Measurements from ENCODE around the gene DELE1. TPM values are rescaled to one million over a fixed set of nuclear protein-coding genes. Genes with fewer than 3 reads are reported as not detected.
A peak's percentile ranks its signal among the peaks of the same experiment; 100 is the strongest.

DELE1 gene
- polyA plus RNA-seq, 1 experiment, result 54.7 TPM

- H3K27ac ChIP-seq (ENCODE audit: low read depth, low read length), result no peak overlapping the region
- no peak for TF ChIP-seq CTCF (IDR thresholded peaks at IDR 0.05; ENCODE audit: low read depth, low read length)
- no peak overlapping the region for H3K4me3 ChIP-seq (ENCODE audit: low read depth, low read length)
- no peak for DNase-seq (ENCODE audit: low read depth, low spot score)
- ChIA-PET POLR2A (no interaction called here), CTCF (interaction anchor here (0.6 to 8.6 kb wide), 3 partner anchors 174 to 1598 kb away, joined by 4 to 169 read pairs (median 130); no protein-coding TSS in a partner anchor)
- H3K9me3 ChIP-seq (ENCODE audit: control insufficient read depth, insufficient read depth, low read length), result no peaks in the 10 kb centered on the region; the same call in 1 of the 2 replicates
- H3K27me3 ChIP-seq (ENCODE audit: control insufficient read depth, insufficient read depth, low read length), result peaks cover 68% of the 10 kb centered on the region
These were observed 47.7 kb upstream of the DELE1 start for GRCh38 chr5:141875795-141876627.

DNA sequence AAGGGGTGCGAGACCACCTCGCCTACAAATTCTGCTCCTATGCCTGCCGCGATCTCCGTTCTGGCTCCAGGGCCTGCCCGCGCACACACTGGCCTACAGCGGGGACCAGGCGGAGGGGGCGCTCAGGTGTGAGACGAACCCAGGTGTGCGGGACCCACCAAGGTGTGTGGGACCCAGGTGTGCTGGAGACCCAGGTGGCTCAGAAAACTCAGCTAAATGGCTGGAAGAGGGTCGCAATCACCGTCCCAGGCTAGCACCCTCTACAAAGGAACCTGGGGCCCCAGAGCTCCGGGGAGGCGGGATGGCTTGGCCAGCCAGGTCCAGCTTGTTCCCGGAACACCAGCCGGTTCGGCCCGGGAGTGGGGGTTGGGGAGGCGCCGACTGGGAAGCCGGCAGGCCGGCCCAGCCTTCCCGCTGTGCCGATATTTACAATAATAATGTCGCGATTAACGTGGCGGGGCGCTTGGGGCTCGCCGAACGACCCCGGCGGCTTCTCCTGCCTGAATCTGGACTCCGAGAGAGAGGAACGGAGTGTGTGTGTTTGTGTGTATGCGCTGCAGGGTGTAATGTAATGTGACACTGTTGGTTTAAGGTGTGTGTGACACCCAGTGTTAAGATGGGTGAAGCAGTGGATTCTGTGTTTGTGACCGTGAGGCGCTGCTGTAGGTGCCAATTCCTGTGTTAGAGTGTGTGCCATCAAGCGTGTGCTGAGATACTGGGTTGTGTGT is 46.9 kb upstream of the DELE1 start:
- POLR2A ChIA-PET, result no interaction called here
- Histone ChIP-seq H3K9me3 (ENCODE audit: control insufficient read depth, insufficient read depth, low read length) (no peaks in the 10 kb centered on the region; the same call in 1 of the 2 replicates), H3K27me3 (ENCODE audit: control insufficient read depth, insufficient read depth, low read length) (peaks cover 70% of the 10 kb centered on the region), H3K27ac (ENCODE audit: low read depth, low read length) (no peak overlapping the region), H3K4me3 (ENCODE audit: low read depth, low read length) (no peak overlapping the region)
- no peak for TF ChIP-seq CTCF (IDR thresholded peaks at IDR 0.05; ENCODE audit: low read depth, low read length)
- DNase-seq (ENCODE audit: low read depth, low spot score), result no peak
- CTCF ChIA-PET, result interaction anchor here (7.9 to 8.6 kb wide), 2 partner anchors 175 to 182 kb away, joined by 130 to 169 read pairs; no protein-coding TSS in a partner anchor

DNA sequence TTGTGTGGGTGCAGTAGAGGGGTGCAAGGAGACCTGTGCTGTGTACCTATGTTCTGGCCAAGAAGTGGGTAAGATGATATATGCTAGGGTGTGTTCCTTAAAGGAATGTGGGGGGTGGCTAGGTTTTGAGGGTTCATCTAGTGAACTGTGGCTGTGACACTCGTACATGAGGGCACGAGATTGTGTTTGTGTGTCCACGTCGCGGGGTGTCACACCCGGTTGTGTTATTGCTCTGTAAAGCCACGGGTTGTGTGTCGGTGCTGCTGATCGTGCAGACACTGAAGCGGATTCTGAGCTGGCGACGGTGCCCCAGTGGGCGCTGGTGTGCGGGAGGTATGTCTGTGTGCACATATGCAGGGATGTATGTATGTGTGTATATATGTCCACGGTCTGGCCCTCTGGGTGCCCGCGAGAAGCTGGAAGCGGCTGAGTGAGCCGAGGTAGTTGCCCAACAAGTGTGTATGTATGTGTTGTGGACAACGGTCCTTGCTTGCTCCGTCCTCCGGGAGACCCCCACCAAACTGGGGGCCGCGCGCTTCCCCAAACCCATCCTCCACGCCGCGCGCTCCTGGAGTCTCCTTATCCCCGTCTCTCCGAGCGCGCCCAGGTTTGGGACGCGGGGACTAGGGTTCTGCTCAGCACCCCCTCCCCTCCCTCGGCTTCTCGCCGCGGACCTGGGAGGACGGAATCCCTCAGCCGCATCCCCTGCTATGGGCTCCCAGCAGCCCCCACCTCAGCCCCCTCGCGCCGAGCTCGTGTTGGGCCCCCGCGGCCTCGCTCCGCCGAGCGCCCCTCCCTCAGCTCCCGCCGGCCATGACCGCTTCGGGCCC is 46.1 kb upstream of the DELE1 start:
- DNase-seq (ENCODE audit: low read depth, low spot score), result no peak
- peaks cover 71% of the 10 kb centered on the region for H3K27me3 ChIP-seq (ENCODE audit: control insufficient read depth, insufficient read depth, low read length)
- POLR2A ChIA-PET, result no interaction called here
- no peak for TF ChIP-seq CTCF (IDR thresholded peaks at IDR 0.05; ENCODE audit: low read depth, low read length)
- H3K9me3 ChIP-seq (ENCODE audit: control insufficient read depth, insufficient read depth, low read length), result no peaks in the 10 kb centered on the region; the same call in 1 of the 2 replicates
- H3K4me3 ChIP-seq (ENCODE audit: low read depth, low read length), result peak overlapping the region; percentile 48
- CTCF ChIA-PET, result interaction anchor here (0.7 to 8.6 kb wide), 14 partner anchors 13 to 284 kb away, joined by 3 to 169 read pairs (median 8); no protein-coding TSS in a partner anchor
- no peak overlapping the region for H3K27ac ChIP-seq (ENCODE audit: low read depth, low read length)

GRCh38 chr5:141878186-141878710 is 45.4 kb upstream of the DELE1 start, which contains the start of gene PCDH1:
Gene PCDH1, minus strand, starts transcription at chr5:141878410. Its CDS starts 148 bp downstream, at chr5:141878262.
- Histone ChIP-seq H3K27me3 (ENCODE audit: control insufficient read depth, insufficient read depth, low read length) (peaks cover 74% of the 10 kb centered on the region), H3K27ac (ENCODE audit: low read depth, low read length) (no peak within 1 kb of the TSS), H3K4me3 (ENCODE audit: low read depth, low read length) (peak within 1 kb of the TSS; percentile 48), H3K9me3 (ENCODE audit: control insufficient read depth, insufficient read depth, low read length) (no peaks in the 10 kb centered on the region; the same call in 1 of the 2 replicates)
- no peak for DNase-seq (ENCODE audit: low read depth, low spot score)
- TF ChIP-seq CTCF (IDR thresholded peaks at IDR 0.05; ENCODE audit: low read depth, low read length), result no peak
- CTCF ChIA-PET, result interaction anchor here (0.5 to 8.6 kb wide), 29 partner anchors 13 to 286 kb away, joined by 3 to 169 read pairs (median 5); no protein-coding TSS in a partner anchor
- POLR2A ChIA-PET, result interaction anchor here (0.6 kb wide), 1 partner anchor 190 kb away, joined by 3 read pairs; no protein-coding TSS in a partner anchor
